ENCODE measurements around the gene TIMP3. TPM values are rescaled to one million over a fixed set of nuclear protein-coding genes. Genes with fewer than 3 reads are reported as not detected.

Gene TIMP3
- total RNA-seq, 1 donor from 2014 or later, result 0.05 TPM

DNA sequence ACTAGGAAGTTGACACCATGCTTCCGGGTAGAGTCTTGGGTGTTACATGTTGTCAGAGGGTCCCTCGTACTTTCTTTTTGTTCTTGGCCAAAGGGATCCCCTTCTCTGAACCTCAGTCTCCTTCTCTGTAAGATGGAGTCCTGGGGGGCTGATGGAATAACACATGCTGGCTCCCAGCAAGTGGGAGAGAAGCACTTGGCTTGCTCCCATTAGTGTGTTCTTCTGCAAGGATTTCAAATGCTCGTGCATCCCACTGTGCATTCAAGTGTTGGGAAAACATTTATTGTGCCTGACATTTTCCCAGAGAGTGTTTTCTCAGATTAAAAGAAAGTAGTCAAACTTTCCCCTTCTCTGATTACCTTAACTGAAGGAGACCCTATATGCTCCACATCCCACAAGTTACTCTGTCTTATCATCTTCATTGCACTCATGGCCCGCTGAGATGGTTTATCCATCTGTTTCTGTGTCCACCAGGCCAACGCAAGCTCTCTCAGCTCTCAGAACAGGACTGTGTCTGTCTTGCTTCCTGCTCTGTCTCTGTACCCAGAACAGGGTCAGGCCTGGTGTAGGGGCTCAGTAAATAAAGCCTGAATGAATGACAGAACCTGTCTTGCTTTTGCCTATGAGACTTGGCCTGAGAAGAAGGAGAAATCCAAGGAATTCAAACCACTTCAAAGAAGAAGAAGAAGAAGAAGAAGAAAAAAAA is 16.0 kb upstream of the TIMP3 start:
- intact Hi-C loops (cut with micrococcal nuclease), result no loop called here

DNA sequence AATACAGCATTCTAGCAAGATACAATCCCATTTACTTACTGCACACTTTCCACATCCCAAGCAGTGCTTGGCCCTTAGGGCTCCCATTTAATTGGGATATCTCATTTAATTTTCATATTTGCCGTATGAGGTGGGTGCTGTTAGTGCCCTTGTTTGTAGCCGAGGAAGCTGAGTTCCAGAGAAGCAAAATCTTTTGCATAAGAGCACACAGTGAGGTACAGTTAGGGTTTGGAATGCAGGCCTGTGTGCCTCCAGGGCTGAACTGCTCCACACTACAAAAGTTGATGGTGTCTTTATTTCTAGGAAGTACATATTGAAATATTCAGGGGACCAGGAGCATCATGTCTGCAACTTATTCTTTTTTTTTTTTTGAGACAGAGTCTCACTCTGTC is 15.5 kb upstream of the TIMP3 start:
- intact Hi-C loops (cut with micrococcal nuclease), result no loop called here

DNA sequence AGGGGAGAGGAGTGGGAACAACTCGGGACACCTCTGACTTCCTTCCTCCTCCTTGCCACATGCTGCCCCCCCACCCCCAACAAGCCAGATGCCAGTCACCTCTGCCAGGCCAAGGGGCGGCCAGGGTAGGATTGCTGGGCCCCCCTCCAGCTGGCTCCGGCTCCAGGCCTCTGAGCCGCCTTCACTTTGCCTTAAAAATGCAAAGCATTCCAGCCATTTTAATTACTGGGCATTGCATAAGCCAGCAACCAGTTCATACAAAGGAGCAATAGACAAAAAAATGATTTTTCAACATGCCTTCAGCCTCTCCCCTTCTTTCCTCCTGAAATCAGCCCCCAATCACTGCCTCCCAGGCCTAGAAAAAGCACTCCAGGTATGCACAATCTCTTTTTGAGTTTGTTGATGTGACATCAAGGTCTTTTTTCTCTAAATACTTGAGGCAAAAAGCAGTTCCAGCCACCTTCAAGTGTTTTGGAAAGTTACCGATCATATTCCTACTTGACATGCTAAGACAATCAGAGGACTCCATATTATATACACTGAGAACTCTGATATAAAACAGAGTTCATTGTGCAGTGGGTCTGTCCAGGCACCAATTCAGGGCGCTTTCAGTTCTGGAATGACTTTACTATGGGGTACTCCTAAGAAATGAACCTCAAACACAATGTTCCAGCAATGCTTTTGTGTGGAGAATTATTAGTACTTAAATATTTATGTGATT is 12.4 kb upstream of the TIMP3 start:
- intact Hi-C loops (cut with micrococcal nuclease), result no loop called here

DNA sequence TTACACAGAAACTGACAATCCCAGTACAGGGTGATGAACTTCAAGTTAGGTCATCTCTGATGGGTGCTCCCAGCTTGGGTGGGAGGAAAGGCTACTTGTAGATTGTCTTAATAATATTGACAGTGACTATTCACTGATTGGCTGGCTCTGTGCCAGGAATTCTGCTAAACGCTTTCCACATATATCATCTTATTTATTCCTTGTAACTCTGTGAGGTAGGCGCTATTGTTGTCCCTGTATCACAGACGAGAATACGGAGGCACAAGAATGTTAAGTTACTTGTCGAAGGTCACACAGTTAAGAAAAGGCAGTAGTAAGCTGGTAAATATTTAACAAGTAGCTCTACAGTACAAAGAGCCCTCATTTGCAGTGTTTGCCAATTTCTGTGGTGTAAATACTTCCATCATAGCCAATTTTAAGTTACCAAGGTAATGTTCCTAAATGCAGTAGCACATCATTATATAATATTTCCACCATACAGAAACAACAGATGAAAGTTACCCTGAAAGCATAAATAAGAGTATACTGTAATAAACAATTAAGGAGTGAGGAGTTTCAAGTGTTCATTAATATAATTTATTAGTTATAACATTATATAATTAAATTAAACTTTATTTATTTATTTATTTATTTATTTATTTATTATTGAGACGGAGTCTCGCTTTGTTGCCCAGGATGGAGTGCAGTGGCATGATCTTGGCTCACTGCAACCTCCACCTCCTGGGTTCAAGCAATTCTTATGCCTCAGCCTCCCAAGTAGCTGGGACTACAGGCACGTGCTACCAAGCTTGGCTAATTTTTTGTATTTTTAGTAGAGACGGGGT is 11.5 kb upstream of the TIMP3 start:
- intact Hi-C loops (cut with micrococcal nuclease), result no loop called here

DNA sequence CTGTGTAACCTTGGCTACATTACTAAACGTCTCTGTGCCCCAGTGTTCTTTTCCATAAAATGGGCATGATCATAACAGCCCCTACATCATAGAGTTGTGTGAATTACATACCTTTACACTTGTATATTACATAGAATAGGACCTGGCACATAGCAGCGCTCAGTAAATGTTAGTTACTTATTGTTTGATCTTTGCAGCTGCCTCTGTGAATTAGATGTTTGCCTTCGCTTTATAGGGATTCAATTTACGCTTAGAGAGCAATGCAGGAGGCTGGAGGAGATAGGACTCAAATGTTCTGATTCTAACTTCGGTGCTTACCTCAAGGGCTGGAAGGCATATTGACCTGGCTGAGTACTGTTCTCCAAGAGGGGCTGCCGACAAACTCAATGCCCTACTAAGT is 10.4 kb upstream of the TIMP3 start:
- intact Hi-C loops (cut with micrococcal nuclease), result no loop called here

DNA sequence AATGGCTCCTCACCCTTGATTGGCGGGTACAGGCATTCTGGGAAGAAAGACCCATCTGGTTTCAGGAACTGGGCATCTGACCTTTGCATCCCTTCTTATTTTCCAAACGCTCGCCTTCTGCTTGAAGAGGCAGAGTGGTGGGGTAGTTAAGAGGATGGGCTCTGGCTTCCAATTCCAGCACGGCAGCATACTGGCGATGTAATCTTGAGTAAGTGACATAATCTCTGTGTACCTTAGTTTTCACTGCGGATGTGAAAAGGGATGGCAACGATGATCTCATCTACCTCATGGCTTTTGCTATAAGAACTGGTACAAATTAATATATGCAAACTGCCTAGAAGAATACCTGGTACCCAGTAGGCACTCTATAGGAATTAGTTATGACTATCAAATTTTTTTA is 10.0 kb upstream of the TIMP3 start:
- intact Hi-C loops (cut with micrococcal nuclease), result no loop called here

DNA sequence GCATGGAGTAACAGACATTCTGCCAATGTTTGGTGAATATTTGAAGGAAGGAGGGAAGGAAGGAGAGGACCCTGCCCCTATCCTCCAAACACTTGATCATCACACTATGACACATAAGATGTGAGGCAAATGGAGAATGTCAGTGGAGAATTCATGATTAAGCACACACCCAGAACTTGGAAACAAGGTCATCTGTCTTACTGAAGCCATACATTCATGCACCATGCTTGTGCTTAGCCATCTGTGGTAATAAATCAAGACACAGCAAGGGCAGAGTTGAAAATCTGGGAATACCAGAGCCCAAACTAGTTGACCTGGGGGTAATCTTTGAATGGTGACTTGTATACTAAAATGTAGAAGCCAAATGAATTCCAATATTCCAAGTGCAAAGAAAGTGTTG is 7.9 kb upstream of the TIMP3 start:
- intact Hi-C loops (cut with micrococcal nuclease), result no loop called here

- intact Hi-C loops (cut with micrococcal nuclease), result no loop called here
Observed at GRCh38 chr22:32794449-32795213, 6.9 kb upstream of the TIMP3 start.

DNA sequence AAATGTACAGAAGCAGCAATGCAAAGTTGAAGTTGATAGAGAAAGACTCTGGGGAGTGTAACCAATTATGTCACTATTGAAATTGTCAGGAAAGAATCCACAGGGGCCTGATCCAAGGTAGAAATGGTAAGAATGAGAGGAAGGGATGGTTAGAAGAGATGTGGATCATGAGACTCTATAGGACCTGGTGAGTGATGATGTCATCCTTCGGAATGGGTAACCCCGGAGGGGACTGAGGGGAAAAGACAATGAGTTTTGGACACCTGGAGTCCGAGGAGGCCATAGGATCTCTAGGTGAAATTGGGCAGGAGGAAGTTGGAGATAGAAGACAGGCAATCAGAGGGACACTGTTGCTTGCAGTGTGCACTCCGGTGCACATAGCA is 6.3 kb upstream of the TIMP3 start:
- intact Hi-C loops (cut with micrococcal nuclease), result no loop called here

GRCh38 chr22:32796865-32797573 is 4.5 kb upstream of the TIMP3 start:
- intact Hi-C loops (cut with micrococcal nuclease), result loop anchor here (1.0 kb wide), 1 partner anchor 137 kb away; no protein-coding TSS in a partner anchor

- intact Hi-C loops (cut with micrococcal nuclease), result no loop called here
Observed at GRCh38 chr22:32799496-32799895, 2.0 kb upstream of the TIMP3 start.

DNA sequence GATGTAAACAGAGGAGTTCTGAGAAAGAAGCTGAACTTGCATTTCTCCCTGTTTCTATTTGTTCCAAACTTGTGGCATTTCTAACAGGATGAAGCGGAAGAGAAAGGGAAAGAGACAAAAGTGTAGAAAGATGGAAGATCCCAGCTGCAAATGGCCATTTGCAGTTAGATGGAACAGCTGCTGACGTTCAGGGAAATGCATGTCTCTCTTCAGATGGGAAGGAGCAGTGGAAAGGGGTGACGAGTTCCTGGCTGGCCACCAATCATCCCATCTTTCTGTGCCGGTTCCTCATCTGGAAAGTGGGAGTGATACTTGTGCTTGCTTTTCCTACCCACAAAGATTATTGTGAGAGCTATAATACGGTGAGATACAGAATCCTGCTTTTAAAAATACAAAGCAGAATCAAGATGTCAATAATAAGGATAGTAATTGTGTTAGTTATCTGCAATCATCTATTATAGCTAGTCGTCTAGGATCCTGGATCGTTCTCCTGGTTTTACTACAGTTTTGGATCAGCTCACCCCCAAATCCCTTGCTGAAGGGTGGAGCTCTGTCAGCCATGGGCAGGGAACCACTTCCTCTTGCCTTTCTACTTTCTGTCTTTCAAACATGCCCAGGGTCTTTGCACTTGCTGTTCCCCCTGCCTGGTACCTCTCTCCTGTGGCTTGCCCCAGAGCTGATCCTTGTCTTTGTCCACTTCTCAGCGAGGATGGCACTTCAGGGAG is 1.2 kb upstream of the TIMP3 start:
- intact Hi-C loops (cut with micrococcal nuclease), result no loop called here

GRCh38 chr22:32800994-32801536 is 440 bp upstream of the TIMP3 start:
- intact Hi-C loops (cut with micrococcal nuclease), result no loop called here

- intact Hi-C loops (cut with micrococcal nuclease), result no loop called here
Observed at GRCh38 chr22:32802237-32802765, 796 bp downstream of the TIMP3 start.

DNA sequence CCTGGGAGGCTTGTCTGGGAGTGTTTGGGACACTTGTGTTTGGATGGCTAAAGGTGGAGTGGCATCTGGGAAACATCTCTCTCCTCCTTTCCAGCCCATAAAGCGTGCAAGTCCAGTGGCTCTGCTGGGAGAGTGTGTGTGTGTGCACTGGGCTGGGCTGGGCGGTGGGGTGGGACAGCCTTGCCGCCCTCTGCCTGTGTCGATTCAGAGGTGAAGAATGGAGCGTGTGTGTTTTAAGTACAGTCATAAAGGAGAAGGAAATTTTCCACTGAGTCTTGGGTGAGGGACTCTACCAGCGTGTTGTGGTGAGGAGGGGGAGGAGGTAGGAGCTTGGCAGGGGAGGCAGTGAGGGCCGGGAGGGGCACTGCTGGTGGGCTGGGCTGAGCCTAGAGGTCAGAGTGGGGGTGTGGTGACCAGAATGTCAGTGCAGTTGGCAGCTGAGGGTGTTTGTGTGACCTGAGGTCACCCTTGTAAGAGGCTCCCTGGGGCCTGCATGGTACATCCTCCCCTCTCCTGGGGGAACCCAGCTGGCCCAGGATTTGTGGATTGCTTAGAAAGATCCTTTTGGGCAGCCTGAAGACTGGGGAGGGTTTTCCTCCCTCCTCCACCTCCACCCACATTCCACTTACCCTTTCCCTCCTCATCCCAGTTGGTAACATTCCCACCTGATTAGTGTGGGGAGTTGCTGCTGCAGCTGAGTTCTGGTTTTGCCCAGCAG is 1.7 kb downstream of the TIMP3 start:
- intact Hi-C loops (cut with micrococcal nuclease), result no loop called here

DNA sequence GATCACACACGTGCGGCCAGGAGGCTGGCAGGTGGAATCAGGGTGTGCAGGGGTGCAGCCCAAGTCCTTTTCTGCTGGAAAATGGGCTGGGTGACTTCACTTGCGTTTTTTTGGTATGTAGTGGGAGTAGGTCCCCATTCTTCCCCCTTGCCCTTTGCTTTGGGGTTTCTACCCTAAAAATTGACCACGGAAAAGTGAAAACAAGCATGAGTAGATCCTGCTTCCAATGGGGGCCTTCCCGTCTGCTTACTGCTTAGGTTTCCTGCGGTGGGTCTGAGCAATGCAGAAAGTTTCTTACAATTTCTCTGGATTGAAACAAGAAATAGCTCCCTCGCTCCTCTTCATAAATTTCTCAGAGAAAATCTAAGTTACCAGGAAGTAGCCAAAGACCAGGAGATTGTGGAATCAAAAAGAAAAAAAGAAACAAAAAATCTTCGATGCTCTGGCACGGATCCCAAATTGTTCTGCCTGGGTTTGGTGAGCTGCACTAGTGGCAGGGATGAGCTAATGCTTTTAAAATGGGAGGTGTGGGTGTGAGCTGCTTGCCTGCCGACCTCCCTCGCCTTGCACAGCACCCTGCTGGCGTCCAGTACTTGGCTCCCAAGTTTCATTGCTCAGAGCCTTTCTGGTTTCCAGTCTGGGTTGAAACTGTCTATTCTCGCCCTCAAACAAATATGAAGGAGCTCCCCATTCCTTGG is 2.4 kb downstream of the TIMP3 start:
- intact Hi-C loops (cut with micrococcal nuclease), result no loop called here

GRCh38 chr22:32804531-32805360 is 3.2 kb downstream of the TIMP3 start:
- intact Hi-C loops (cut with micrococcal nuclease), result no loop called here
